Neural cell (in vitro differentiated cells): ENCODE measurements around the gene TRAM2. TPM values are rescaled to one million over a fixed set of nuclear protein-coding genes. Genes with fewer than 3 reads are reported as not detected.

ENCODE experiments used
- H2AFZ ChIP-seq: fragments of 200-600, 300-800 bp; sonication (generic), shearing (Covaris generic); 2 replicates; pipeline ENCODE4 v1.6.0; 2014; ENCODE audit warnings: low read depth, mild to moderate bottlenecking, antibody characterized with exemption, low read length, moderate library complexity
- H3F3A ChIP-seq: fragments of 200-600 bp; shearing (Covaris generic); 2 replicates; pipeline ENCODE4 v1.6.1; 2016; ENCODE audit warnings: mild to moderate bottlenecking, moderate library complexity, mixed read lengths, antibody characterized with exemption, low read length; ENCODE audit not compliant: insufficient read depth, poor library complexity, severe bottlenecking
- H3K27ac ChIP-seq: fragments of 200-600, 300-800 bp; sonication (generic), shearing (Covaris generic); 2 replicates; pipeline ENCODE4 v1.5.1; 2014; ENCODE audit warnings: mild to moderate bottlenecking, low read length, moderate library complexity
- H3K27me3 ChIP-seq: fragments of 300-800, 200-600 bp; sonication (generic), shearing (Covaris generic); 2 replicates; pipeline ENCODE4 v1.6.0; 2014; ENCODE audit warnings: mild to moderate bottlenecking, low read depth, low read length, moderate library complexity; ENCODE audit not compliant: insufficient read depth
- H3K36me3 ChIP-seq: fragments of 300-800, 200-600 bp; sonication (generic), shearing (Covaris generic); 2 replicates; pipeline ENCODE4 v1.5.1; 2014; ENCODE audit warnings: mild to moderate bottlenecking, antibody characterized with exemption, low read length, moderate library complexity; ENCODE audit not compliant: insufficient read depth
- H3K4me2 ChIP-seq: fragments of 300-800, 200-600 bp; sonication (generic), shearing (Covaris generic); 2 replicates; pipeline ENCODE4 v1.6.0; 2014; ENCODE audit warnings: mild to moderate bottlenecking, low read length
- H3K4me3 ChIP-seq: fragments of 300-800, 200-600 bp; sonication (generic), shearing (Covaris generic); 2 replicates; pipeline ENCODE4 v1.5.1; 2014; ENCODE audit warnings: mild to moderate bottlenecking, low read length, moderate library complexity
- H3K79me2 ChIP-seq: fragments of 200-600 bp; shearing (Covaris generic); replicated peaks from 2 replicates; pipeline ENCODE4 v1.6.0; 2014; ENCODE audit warnings: mild to moderate bottlenecking, low read length, moderate library complexity; ENCODE audit not compliant: insufficient read depth
- H3K9ac ChIP-seq: fragments of 300-800, 200-600 bp; sonication (generic), shearing (Covaris generic); 2 replicates; pipeline ENCODE4 v1.6.1; 2016; ENCODE audit warnings: mild to moderate bottlenecking, low read length, mixed read lengths
- H3K9me2 ChIP-seq: fragments of 200-600 bp; shearing (Covaris generic); 2 replicates; pipeline ENCODE4 v1.6.1; 2016; ENCODE audit warnings: mild to moderate bottlenecking, low read length, mixed read lengths; ENCODE audit not compliant: insufficient read depth
- H3K9me3 ChIP-seq: fragments of 200-600, 300-800 bp; sonication (generic), shearing (Covaris generic); 2 replicates; pipeline ENCODE4 v1.6.1; 2016; ENCODE audit warnings: mild to moderate bottlenecking, mixed run types, low read length, moderate library complexity, mixed read lengths
- H4K20me1 ChIP-seq: fragments of 200-600 bp; shearing (Covaris generic); 2 replicates; pipeline ENCODE4 v1.6.1; 2016; ENCODE audit warnings: mild to moderate bottlenecking, mixed run types; ENCODE audit not compliant: insufficient read depth
- EP300 ChIP-seq: fragments of 450-650 bp; conservative IDR thresholded peaks from 2 replicates; pipeline ENCODE4 v1.6.1; 2014; ENCODE audit warnings: antibody characterized with exemption, mild to moderate bottlenecking, moderate library complexity; ENCODE audit not compliant: poor library complexity, severe bottlenecking
- EZH2 ChIP-seq: fragments of 200-600, 300-800 bp; shearing (Covaris generic), sonication (generic); IDR thresholded peaks from 2 replicates; pipeline ENCODE4 v1.6.1; 2014; ENCODE audit warnings: antibody characterized with exemption, low read length, borderline replicate concordance, mild to moderate bottlenecking; ENCODE audit not compliant: insufficient read depth, poor library complexity, severe bottlenecking
- MXI1 ChIP-seq: fragments of 450-650 bp; conservative IDR thresholded peaks from 2 replicates; pipeline ENCODE4 v1.6.1; 2014; ENCODE audit warnings: antibody characterized with exemption, mild to moderate bottlenecking; ENCODE audit not compliant: poor library complexity, severe bottlenecking
- POLR2AphosphoS5 ChIP-seq: IDR thresholded peaks from 2 replicates; pipeline ENCODE4 v1.6.1; 2012
- RAD21 ChIP-seq: fragments of 450-650 bp; conservative IDR thresholded peaks from 2 replicates; pipeline ENCODE4 v1.6.1; 2014; ENCODE audit warnings: antibody characterized with exemption, mild to moderate bottlenecking, moderate library complexity
- SMC3 ChIP-seq: fragments of 450-650 bp; conservative IDR thresholded peaks from 2 replicates; pipeline ENCODE4 v1.6.1; 2014; ENCODE audit warnings: antibody characterized with exemption, mild to moderate bottlenecking, moderate library complexity; ENCODE audit not compliant: poor library complexity
- TAF1 ChIP-seq: IDR thresholded peaks from 2 replicates; pipeline ENCODE4 v1.6.1; 2012; ENCODE audit warnings: low read depth
- polyA plus RNA-seq: library from polyadenylated mRNA; depleted of rRNA; stranded (reverse); fragments of >200 nt; gene quantifications from 2 replicates; pipeline ENCODE4 v1.2.3, GENCODE V29; 2014
- TF ChIP-seq, protein P1 (sequence below): IDR thresholded peaks from 2 replicates; pipeline ENCODE4 v1.6.1; 2012; ENCODE audit warnings: borderline replicate concordance
- TF ChIP-seq, protein P2 (sequence below): fragments of 450-650 bp; IDR thresholded peaks from 2 replicates; pipeline ENCODE4 v1.5.1; 2014; ENCODE audit warnings: antibody characterized with exemption, mild to moderate bottlenecking, moderate library complexity; ENCODE audit not compliant: poor library complexity, severe bottlenecking

The TRAM2 gene
- polyA plus RNA-seq, 1 donor from 2014 or later: 0.41 TPM

- Histone ChIP-seq H3K4me3 (no peak overlapping the region), H3K27ac (no peak overlapping the region), H3K4me2 (no peak overlapping the region), H3K27me3 (no peaks in the 10 kb centered on the region), H3F3A (no peaks in the 10 kb centered on the region), H3K9ac (no peak overlapping the region), H3K79me2 (no peaks in the 10 kb centered on the region), H3K36me3 (no peaks in the 10 kb centered on the region), H3K9me2 (no peaks in the 10 kb centered on the region), H4K20me1 (no peaks in the 10 kb centered on the region), H3K9me3 (no peaks in the 10 kb centered on the region), H2AFZ (no peak overlapping the region)
- no peak for TF ChIP-seq SMC3
- TF ChIP-seq EZH2: no peak
- TF ChIP-seq, protein P1, sequence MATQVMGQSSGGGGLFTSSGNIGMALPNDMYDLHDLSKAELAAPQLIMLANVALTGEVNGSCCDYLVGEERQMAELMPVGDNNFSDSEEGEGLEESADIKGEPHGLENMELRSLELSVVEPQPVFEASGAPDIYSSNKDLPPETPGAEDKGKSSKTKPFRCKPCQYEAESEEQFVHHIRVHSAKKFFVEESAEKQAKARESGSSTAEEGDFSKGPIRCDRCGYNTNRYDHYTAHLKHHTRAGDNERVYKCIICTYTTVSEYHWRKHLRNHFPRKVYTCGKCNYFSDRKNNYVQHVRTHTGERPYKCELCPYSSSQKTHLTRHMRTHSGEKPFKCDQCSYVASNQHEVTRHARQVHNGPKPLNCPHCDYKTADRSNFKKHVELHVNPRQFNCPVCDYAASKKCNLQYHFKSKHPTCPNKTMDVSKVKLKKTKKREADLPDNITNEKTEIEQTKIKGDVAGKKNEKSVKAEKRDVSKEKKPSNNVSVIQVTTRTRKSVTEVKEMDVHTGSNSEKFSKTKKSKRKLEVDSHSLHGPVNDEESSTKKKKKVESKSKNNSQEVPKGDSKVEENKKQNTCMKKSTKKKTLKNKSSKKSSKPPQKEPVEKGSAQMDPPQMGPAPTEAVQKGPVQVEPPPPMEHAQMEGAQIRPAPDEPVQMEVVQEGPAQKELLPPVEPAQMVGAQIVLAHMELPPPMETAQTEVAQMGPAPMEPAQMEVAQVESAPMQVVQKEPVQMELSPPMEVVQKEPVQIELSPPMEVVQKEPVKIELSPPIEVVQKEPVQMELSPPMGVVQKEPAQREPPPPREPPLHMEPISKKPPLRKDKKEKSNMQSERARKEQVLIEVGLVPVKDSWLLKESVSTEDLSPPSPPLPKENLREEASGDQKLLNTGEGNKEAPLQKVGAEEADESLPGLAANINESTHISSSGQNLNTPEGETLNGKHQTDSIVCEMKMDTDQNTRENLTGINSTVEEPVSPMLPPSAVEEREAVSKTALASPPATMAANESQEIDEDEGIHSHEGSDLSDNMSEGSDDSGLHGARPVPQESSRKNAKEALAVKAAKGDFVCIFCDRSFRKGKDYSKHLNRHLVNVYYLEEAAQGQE: no peak
- TF ChIP-seq, protein P2, sequence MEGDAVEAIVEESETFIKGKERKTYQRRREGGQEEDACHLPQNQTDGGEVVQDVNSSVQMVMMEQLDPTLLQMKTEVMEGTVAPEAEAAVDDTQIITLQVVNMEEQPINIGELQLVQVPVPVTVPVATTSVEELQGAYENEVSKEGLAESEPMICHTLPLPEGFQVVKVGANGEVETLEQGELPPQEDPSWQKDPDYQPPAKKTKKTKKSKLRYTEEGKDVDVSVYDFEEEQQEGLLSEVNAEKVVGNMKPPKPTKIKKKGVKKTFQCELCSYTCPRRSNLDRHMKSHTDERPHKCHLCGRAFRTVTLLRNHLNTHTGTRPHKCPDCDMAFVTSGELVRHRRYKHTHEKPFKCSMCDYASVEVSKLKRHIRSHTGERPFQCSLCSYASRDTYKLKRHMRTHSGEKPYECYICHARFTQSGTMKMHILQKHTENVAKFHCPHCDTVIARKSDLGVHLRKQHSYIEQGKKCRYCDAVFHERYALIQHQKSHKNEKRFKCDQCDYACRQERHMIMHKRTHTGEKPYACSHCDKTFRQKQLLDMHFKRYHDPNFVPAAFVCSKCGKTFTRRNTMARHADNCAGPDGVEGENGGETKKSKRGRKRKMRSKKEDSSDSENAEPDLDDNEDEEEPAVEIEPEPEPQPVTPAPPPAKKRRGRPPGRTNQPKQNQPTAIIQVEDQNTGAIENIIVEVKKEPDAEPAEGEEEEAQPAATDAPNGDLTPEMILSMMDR: no peak
- TF ChIP-seq MXI1: no peak
- no peak for TF ChIP-seq RAD21
- no peak for TF ChIP-seq TAF1
- no peak for TF ChIP-seq POLR2AphosphoS5
- TF ChIP-seq EP300: no peak
Measured at GRCh38 chr6:52620055-52620905, 43.4 kb upstream of the TRAM2 start.

GRCh38 chr6:52617087-52617486 lies 40.2 kb upstream of the TRAM2 start:
- no peaks in the 10 kb centered on the region for H3F3A ChIP-seq
- H3K27me3 ChIP-seq: no peaks in the 10 kb centered on the region
- no peaks in the 10 kb centered on the region for H3K36me3 ChIP-seq
- no peaks in the 10 kb centered on the region for H4K20me1 ChIP-seq
- H3K9me3 ChIP-seq: no peaks in the 10 kb centered on the region
- H2AFZ ChIP-seq: no peak overlapping the region
- H3K27ac ChIP-seq: no peak overlapping the region
- H3K79me2 ChIP-seq: no peaks in the 10 kb centered on the region
- no peaks in the 10 kb centered on the region for H3K9me2 ChIP-seq
- TF ChIP-seq, protein P2: no peak
- TF ChIP-seq TAF1 (no peak), SMC3 (no peak), EZH2 (no peak), EP300 (no peak), RAD21 (no peak), POLR2AphosphoS5 (no peak)
- TF ChIP-seq, protein P1: no peak
- no peak overlapping the region for H3K4me2 ChIP-seq
- no peak overlapping the region for H3K4me3 ChIP-seq
- H3K9ac ChIP-seq: no peak overlapping the region
